Thyroid gland (tissue), 4 donors: ENCODE data around the gene MICU2.
"Not testable (repeated sequence)": the region's sequence is repeated elsewhere in the genome, so short reads cannot be mapped to it uniquely, and the experiment has no call there.

Experiments
- POLR2A ChIP-seq, 2 donors: fragments of 450-650 bp; IDR thresholded peaks; one replicate each; pipeline ENCODE4 v1.6.1; 2017; ENCODE audit warnings: antibody characterized with exemption in 2 of 2, mild to moderate bottlenecking in 2 of 2, moderate library complexity in 1 of 2
- TF ChIP-seq, protein P1 (sequence below), 6 experiments: fragments of 200-600 bp in 3 of 6; fragments of 450-650 bp in 3 of 6; sonication (generic) in 3 of 6; IDR thresholded peaks; one replicate each; pipeline ENCODE4 v1.5.1; 2016 to 2019; ENCODE audit warnings: antibody characterized with exemption in 6 of 6, mild to moderate bottlenecking in 2 of 6, inconsistent platforms in 1 of 6, moderate library complexity in 1 of 6

GRCh38 chr13:21589510-21589909, 14.5 kb downstream of the MICU2 start:
- TF ChIP-seq POLR2A (IDR thresholded peaks at IDR 0.05), result not testable (repeated sequence)
- TF ChIP-seq, protein P1, sequence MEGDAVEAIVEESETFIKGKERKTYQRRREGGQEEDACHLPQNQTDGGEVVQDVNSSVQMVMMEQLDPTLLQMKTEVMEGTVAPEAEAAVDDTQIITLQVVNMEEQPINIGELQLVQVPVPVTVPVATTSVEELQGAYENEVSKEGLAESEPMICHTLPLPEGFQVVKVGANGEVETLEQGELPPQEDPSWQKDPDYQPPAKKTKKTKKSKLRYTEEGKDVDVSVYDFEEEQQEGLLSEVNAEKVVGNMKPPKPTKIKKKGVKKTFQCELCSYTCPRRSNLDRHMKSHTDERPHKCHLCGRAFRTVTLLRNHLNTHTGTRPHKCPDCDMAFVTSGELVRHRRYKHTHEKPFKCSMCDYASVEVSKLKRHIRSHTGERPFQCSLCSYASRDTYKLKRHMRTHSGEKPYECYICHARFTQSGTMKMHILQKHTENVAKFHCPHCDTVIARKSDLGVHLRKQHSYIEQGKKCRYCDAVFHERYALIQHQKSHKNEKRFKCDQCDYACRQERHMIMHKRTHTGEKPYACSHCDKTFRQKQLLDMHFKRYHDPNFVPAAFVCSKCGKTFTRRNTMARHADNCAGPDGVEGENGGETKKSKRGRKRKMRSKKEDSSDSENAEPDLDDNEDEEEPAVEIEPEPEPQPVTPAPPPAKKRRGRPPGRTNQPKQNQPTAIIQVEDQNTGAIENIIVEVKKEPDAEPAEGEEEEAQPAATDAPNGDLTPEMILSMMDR (IDR thresholded peaks at IDR 0.05), result not testable (repeated sequence)
